ENCODE data around the gene RFX3.
"Not testable (repeated sequence)": the region's sequence is repeated elsewhere in the genome, so short reads cannot be mapped to it uniquely, and the experiment has no call there.

Gene RFX3

GRCh38 chr9:3343671-3344070 is 182.1 kb downstream of the RFX3 start:
- no peak for DNase-seq (ENCODE audit: low read depth)

DNA sequence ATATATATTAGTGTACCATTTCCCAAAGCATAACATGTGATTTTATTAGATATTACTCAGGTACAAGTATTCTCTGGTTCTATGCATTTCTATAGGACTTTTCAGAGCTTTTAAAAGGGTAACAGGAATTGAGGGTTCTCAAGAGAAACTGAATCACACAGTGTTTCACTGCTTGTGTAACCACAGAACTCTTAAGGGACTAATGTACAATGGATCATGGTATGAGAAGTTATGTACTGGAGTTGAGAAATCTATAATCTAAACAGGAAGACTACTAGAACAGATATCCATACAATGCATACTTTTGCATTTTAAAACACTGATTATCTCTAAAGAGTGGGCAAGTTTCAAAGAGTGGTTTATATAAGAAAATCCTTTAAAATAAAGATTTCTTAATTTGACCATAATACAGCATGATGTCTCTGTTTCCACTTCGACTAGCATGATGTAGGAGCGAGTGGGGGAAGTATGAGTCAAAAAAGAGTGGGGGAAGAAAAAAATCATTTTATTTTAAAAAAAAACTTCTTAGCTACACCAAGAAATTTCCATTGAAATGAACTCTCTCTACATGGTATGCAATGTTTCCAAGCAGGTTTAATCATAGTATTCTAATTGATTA is 183.5 kb downstream of the RFX3 start:
- no peak for DNase-seq (ENCODE audit: low read depth)

- no peak for DNase-seq (ENCODE audit: low read depth)
Measured at GRCh38 chr9:3337515-3338225, 188.1 kb downstream of the RFX3 start.

DNA sequence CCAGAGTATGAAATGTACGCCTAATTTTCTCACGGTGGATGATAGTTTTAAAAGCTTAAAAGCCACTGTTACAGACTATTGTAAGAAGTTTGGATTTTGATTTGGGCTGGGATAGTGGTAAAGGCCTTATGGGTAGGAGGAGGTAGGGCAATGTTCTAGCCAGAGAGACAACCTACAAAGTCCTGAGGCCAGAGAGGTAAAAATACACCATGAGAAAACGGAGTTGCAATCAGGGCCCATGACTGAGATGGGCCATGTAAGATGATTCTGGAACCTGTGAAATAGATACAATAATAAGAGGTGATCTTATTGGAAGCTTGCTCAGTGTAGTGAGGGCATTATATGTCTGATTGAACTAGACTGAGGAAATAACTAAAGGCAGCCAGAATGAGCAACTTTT is 188.8 kb downstream of the RFX3 start:
- no peak for DNase-seq (ENCODE audit: low read depth)

DNA sequence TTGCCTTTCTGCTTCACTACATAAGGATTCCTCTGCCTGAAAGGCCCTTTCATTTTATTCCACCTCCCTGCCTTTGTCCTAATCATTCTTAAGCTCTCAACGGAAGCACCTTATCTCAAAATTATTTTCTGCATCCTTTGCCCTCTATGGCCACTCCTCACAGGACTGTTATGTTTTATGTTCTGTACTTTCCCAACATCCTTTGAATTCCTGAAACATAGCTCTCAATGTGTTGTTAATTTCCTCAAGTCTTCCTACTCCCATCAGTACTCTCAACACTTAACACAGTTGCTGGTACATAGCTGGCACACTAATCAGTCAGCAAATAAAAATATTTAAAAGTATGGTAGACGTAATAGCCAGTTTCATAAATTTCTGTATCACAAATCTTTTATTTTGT is 193.0 kb downstream of the RFX3 start:
- DNase-seq (ENCODE audit: low read depth): no peak

GRCh38 chr9:3331801-3332200 is 194.0 kb downstream of the RFX3 start:
- no peak for DNase-seq (ENCODE audit: low read depth)

DNA sequence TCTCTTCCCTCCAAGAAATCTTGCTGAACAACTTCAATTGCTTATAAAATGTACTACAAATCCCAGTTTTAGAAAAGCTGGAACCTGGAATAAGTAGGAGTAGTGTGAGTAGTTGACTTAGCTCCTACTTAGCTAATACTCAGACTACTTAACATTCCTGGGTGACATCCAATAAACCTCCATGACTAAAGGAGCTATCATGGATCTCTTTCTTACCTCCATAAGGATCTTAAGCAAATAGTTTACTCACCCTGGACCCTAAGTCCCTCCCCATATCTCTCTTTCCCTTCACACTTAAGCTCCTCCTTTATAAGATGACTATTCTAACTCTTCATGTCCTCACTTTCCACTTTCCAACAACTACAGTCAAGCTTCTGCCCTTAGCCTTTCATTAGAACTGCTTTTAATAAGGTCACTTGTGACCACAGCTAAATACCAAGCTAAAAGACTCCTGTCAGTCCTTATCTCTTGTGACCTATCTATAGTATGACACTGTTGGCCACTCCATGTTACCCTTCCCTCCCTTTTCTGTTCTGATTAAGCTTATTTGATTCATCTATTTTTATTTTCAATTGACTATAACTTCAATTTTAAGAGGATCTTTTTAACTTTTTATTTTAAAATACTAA is 194.9 kb downstream of the RFX3 start:
- DNase-seq (ENCODE audit: low read depth): no peak

- DNase-seq (ENCODE audit: low read depth): no peak
Measured at GRCh38 chr9:3329361-3329760, 196.4 kb downstream of the RFX3 start.

GRCh38 chr9:3323714-3324113 is 202.1 kb downstream of the RFX3 start:
- DNase-seq (ENCODE audit: low read depth): no peak

- DNase-seq (ENCODE audit: low read depth): no peak
Measured at GRCh38 chr9:3321186-3321585, 204.6 kb downstream of the RFX3 start.

DNA sequence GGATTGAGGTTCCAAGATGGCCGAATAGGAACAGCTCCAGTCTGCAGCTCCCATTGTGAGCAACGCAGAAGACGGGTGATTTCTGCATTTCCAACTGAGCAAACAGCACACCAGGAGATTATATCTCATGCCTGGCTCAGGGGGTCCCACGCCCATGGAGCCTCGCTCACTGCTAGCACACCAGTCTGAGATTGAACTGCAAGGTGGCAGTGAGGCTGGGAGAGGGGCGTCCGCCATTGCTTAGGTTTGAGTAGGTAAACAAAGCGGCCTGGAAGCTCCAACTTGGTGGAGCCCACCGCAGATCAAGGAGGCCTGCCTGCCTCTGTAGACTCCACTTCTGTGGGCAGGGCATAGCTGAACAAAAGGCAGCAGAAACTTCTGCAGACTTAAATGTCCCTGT is 213.2 kb downstream of the RFX3 start:
- DNase-seq (ENCODE audit: low read depth): not testable (repeated sequence)

DNA sequence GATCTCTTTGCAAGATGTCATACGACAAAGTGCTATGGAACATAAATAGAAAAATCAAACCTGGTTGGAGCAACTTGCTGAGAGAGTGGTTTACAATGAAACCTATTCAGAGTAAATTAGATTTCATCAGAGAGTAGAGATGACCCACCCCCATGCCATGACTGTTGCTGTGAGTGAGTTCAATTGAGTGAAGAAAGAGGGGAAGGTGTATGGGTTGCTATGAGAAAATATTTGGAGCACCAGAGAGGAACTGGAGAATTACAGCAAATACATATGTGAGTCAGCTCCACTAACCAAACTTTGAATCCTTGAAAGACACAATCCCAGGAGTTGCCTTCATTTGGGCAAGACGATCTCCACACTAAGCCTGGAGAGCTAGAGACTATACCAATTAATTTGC is 217.2 kb downstream of the RFX3 start:
- no peak for DNase-seq (ENCODE audit: low read depth)

DNA sequence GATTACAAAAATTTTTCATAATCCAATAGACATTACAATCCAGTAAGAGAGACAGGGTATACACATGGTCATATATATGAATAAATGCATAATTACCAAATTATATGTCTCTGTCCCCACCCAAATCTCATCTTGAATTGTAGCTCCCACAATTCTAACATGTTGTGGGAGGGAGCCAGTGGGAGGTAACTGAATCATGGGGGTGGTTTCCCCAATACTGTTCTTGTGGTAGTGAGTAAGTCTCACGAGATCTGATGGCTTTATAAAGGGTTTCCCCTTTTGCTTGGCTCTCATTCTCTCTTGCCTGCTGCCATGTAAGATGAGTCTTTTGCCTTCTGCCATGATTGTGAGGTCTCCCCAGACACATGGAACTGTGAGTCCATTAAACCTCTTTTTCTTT is 221.4 kb downstream of the RFX3 start:
- not testable (repeated sequence) for DNase-seq (ENCODE audit: low read depth)

GRCh38 chr9:3299872-3300271 is 225.9 kb downstream of the RFX3 start:
- DNase-seq (ENCODE audit: low read depth): no peak

- DNase-seq (ENCODE audit: low read depth): no peak
Measured at GRCh38 chr9:3296536-3296935, 229.3 kb downstream of the RFX3 start.

GRCh38 chr9:3292311-3292710 is 233.5 kb downstream of the RFX3 start:
- no peak for DNase-seq (ENCODE audit: low read depth)

DNA sequence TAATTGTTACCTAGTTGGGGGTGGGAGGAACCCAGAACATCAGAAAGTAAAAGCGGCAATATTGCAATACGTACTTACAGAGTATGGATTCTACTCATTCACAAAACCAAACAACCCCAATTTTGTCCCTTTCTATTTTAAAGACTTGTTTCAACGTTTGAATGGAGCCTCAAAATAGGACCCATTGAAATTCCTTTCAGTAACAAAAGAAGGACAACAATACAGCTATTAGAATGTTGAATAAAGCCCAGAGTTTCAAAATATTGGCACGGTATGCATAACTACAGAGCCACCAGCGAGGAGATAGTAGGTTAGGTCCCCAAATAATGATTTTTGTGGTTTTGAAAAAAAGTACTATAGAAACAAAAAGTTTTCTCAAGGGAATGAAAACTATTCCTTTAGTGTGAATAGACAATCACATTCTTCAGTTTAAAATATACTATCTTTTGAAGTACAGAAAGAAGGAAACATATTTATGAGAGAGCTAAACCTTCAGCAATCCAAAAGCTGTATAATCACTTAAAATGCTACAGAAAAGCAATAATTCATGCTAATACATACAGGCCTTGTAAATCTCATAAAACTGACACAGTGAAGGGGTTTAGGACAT is 235.5 kb downstream of the RFX3 start:
- DNase-seq (ENCODE audit: low read depth): no peak

DNA sequence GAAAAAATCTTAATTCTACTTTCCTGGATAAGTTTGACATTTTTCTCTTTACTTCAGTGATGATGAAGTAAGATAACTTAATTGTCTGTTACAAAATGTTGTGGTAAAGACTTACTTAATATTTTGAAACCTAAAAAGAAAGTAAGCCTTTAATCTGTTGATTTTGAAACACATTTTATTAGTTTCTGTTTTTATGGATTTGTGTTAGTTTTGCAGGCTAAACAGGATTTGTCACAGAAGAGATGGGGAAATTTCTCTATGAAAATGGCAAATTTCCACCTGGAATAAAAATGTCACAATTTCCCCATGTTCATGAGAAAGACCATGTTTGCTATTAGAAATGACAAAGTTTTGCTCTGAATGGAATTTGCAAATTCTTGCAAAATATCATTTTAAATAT is 237.1 kb downstream of the RFX3 start:
- DNase-seq (ENCODE audit: low read depth): no peak

GRCh38 chr9:3285365-3286161 is 240.2 kb downstream of the RFX3 start:
- no peak for DNase-seq (ENCODE audit: low read depth)

GRCh38 chr9:3282365-3282764 is 243.4 kb downstream of the RFX3 start:
- no peak for DNase-seq (ENCODE audit: low read depth)

DNA sequence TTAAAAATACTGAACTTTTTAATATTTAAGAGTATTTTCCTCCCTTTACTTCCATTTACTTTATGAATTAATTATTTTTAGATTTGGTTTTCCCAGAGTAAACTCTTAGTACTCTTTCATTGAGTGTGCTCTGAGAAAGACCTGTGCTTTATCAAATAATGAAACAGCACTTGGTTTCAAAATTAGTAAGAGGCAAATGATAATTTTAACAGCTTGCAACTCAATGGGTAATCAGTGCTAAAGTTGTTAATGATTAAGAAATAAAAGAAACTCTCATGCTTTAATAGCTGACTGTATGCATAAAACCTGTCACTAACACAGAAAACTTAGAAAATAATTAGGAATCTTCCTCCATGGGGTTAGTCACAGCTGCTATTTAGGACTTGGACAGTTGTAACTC is 244.4 kb downstream of the RFX3 start:
- no peak for DNase-seq (ENCODE audit: low read depth)

DNA sequence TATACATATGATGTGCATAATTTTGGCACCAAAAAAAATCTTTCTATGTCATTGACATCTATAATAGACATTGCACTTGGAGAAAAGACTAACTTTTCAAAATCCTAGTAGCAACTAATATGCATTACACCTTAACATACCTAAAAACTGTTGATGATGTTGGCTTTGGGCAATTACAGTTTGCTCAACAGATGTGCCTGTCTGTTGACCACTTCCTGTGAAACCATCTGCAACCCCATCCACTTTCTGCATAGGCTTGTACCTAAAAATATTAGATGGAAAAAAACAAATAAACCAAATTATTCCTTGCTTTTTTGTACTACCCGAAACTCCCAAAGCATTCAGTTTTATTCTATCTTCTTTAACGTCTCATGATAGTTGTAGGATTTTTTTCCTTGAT is 248.6 kb downstream of the RFX3 start:
- DNase-seq (ENCODE audit: low read depth): no peak
